H1 (cell line): Measurements from ENCODE around the gene RELA. TPM values are rescaled to one million over a fixed set of nuclear protein-coding genes. Genes with fewer than 3 reads are reported as not detected.

ENCODE experiments used
- ASH2L ChIP-seq: fragments of 200-600, 300-600 bp; sonication (generic); IDR thresholded peaks from one replicate; pipeline ENCODE4 v1.7.1; 2017; ENCODE audit warnings: low read length
- CHD7 ChIP-seq: fragments of 300-600 bp; sonication (generic); IDR thresholded peaks from 2 replicates; pipeline ENCODE4 v1.7.1; 2012; ENCODE audit warnings: low read length, moderate library complexity, mild to moderate bottlenecking, inconsistent platforms; ENCODE audit not compliant: insufficient replicate concordance
- EGR1 ChIP-seq: IDR thresholded peaks from 2 replicates; pipeline ENCODE4 v1.6.1; 2011; ENCODE audit warnings: low read depth, low read length, borderline replicate concordance
- EZH2 ChIP-seq: fragments of 200-600 bp; sonication (generic); IDR thresholded peaks from 2 replicates; pipeline ENCODE4 v1.7.1; 2012; ENCODE audit warnings: low read depth, mild to moderate bottlenecking, moderate library complexity, low read length, inconsistent platforms; ENCODE audit not compliant: severe bottlenecking
- FOSL1 ChIP-seq: IDR thresholded peaks from 2 replicates; pipeline ENCODE4 v1.6.1; 2011; ENCODE audit warnings: mild to moderate bottlenecking, low read depth, low read length, moderate library complexity; ENCODE audit not compliant: insufficient read depth
- TBP ChIP-seq: IDR thresholded peaks from 2 replicates; pipeline ENCODE4 v1.6.1; 2011; ENCODE audit warnings: low read depth, low read length, improper control_type of control experiment
- polyA plus RNA-seq, 7 experiments: library from polyadenylated mRNA; depleted of rRNA in 3 of 7; stranded (reverse) in 5 of 7; unstranded in 2 of 7; fragments of >200 nt in 5 of 7; fragments of 200-250 nt in 2 of 7; gene quantifications; 1 replicate in 5 of 7; 2 replicates in 1 of 7; 4 replicates in 1 of 7; pipeline versions ENCODE4 v1.2.1 to v1.2.3, GENCODE V29; 2011 to 2013; ENCODE audit warnings: missing spikeins in 2 of 7, mixed read lengths in 2 of 7
- total RNA-seq: library from RNA; stranded (reverse); fragmentation: NEBNext Ultra II Directional; extraction: Animal tissue kit (Norgen Biotek cat#: 25700); gene quantifications from 2 replicates; pipeline ENCODE4 v1.2.1, GENCODE V29; 2021
- TF ChIP-seq, protein P1 (sequence below), 3 experiments: IDR thresholded peaks; 1 replicate in 2 of 3; 2 replicates in 1 of 3; pipeline versions ENCODE4 v1.5.1 to v1.6.1; 2011; ENCODE audit warnings: low read length in 3 of 3, mild to moderate bottlenecking in 3 of 3, inconsistent platforms in 2 of 3, low read depth in 1 of 3, moderate library complexity in 1 of 3; ENCODE audit not compliant: insufficient read depth in 1 of 3; ENCODE audit errors: control extremely low read depth in 1 of 3

Gene RELA
- total and polyA plus RNA-seq, 2 of the 8 experiments (the other 6 are each of a cell fraction or from before 2014, with no cell fraction given): 21.9 to 27.5 TPM

GRCh38 chr11:65662799-65663638 lies at the start of gene RELA (continued):
- no peak for TF ChIP-seq CHD7
- TF ChIP-seq ASH2L: peak; percentile 83
- TF ChIP-seq FOSL1: peak; percentile 41; the same call in 1 of the 2 replicates
- TF ChIP-seq, protein P1, sequence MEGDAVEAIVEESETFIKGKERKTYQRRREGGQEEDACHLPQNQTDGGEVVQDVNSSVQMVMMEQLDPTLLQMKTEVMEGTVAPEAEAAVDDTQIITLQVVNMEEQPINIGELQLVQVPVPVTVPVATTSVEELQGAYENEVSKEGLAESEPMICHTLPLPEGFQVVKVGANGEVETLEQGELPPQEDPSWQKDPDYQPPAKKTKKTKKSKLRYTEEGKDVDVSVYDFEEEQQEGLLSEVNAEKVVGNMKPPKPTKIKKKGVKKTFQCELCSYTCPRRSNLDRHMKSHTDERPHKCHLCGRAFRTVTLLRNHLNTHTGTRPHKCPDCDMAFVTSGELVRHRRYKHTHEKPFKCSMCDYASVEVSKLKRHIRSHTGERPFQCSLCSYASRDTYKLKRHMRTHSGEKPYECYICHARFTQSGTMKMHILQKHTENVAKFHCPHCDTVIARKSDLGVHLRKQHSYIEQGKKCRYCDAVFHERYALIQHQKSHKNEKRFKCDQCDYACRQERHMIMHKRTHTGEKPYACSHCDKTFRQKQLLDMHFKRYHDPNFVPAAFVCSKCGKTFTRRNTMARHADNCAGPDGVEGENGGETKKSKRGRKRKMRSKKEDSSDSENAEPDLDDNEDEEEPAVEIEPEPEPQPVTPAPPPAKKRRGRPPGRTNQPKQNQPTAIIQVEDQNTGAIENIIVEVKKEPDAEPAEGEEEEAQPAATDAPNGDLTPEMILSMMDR (IDR thresholded peaks at IDR 0.05; ENCODE audit: control extremely low read depth in 1 of 3, insufficient read depth in 1 of 3, low read depth in 1 of 3, low read length in 3 of 3): no peak
- 0 out of 2 replicates have a peak, but pooled peaks have one; percentile 7 for TF ChIP-seq EGR1
- TF ChIP-seq EZH2: no peak
- TF ChIP-seq TBP: peak; percentile 7; the same call in 1 of the 2 replicates
